Measurements from ENCODE around the gene PADI1. TPM values are rescaled to one million over a fixed set of nuclear protein-coding genes. Genes with fewer than 3 reads are reported as not detected.

Gene PADI1
- total RNA-seq, 2 experiments from 2014 or later: not detected

DNA sequence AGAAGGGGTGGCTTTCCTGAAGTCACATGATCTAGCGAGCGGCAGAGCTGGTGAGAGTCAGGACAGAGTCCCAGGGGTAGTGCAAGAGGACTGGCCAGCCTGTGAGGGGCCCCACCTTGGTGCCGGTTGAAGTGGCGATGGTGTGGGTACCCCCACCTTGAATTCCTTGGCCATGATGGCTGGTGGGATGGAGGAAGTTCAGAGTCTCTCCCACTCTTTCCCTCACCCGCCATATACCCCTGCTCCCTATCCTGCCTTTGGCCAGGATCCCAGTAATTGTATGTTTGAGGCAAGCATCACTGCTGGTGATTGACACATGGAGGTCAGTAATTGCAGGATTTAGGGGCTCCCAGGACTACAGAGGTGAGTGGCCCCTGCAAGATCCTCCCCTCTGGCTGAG, 55.8 kb downstream of the PADI1 start:
- intact Hi-C loops (cut with micrococcal nuclease; ENCODE audit: unreplicated experiment): no loop called here
- DNase-seq (ENCODE audit: low spot score): no peak
- Histone ChIP-seq H3K79me2 (ENCODE audit: insufficient read depth, low read depth, low read length) (no peaks in the 10 kb centered on the region), H3K4me2 (ENCODE audit: low read length) (no peak overlapping the region), H3K4me3 (ENCODE audit: low read depth, low read length, poor library complexity, severe bottlenecking) (no peak overlapping the region), H4K20me1 (ENCODE audit: insufficient read depth, low read length) (no peaks in the 10 kb centered on the region), H3K9me2 (ENCODE audit: insufficient read depth, low read length) (no peaks in the 10 kb centered on the region), H3K27ac (ENCODE audit: low read depth, low read length, poor library complexity, severe bottlenecking) (no peak overlapping the region), H2AFZ (ENCODE audit: low read length) (no peak overlapping the region), H3K9me3 (ENCODE audit: low read length) (no peaks in the 10 kb centered on the region), H3K36me3 (ENCODE audit: insufficient read depth, low read length) (no peaks in the 10 kb centered on the region), H3K4me1 (ENCODE audit: insufficient read depth, low read length, poor library complexity, severe bottlenecking) (no peaks in the 10 kb centered on the region)
- CTCF ChIA-PET (ENCODE audit: unreplicated experiment): no interaction called here
- POLR2A ChIA-PET: no interaction called here
- TF ChIP-seq, protein P1, sequence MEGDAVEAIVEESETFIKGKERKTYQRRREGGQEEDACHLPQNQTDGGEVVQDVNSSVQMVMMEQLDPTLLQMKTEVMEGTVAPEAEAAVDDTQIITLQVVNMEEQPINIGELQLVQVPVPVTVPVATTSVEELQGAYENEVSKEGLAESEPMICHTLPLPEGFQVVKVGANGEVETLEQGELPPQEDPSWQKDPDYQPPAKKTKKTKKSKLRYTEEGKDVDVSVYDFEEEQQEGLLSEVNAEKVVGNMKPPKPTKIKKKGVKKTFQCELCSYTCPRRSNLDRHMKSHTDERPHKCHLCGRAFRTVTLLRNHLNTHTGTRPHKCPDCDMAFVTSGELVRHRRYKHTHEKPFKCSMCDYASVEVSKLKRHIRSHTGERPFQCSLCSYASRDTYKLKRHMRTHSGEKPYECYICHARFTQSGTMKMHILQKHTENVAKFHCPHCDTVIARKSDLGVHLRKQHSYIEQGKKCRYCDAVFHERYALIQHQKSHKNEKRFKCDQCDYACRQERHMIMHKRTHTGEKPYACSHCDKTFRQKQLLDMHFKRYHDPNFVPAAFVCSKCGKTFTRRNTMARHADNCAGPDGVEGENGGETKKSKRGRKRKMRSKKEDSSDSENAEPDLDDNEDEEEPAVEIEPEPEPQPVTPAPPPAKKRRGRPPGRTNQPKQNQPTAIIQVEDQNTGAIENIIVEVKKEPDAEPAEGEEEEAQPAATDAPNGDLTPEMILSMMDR (conservative IDR thresholded peaks at IDR 0.05; ENCODE audit: low read length): no peak
- no peak for TF ChIP-seq EZH2phosphoT487 (IDR thresholded peaks at IDR 0.05; ENCODE audit: borderline replicate concordance, low read depth, low read length)
- no TSS peak for BruUV-seq (replicated peaks)

- Histone ChIP-seq H3K36me3 (ENCODE audit: insufficient read depth, low read length) (no peaks in the 10 kb centered on the region), H2AFZ (ENCODE audit: low read length) (no peak overlapping the region), H3K4me2 (ENCODE audit: low read length) (no peak overlapping the region), H3K27ac (ENCODE audit: low read depth, low read length, poor library complexity, severe bottlenecking) (no peak overlapping the region), H3K9me3 (ENCODE audit: low read length) (no peaks in the 10 kb centered on the region), H4K20me1 (ENCODE audit: insufficient read depth, low read length) (no peaks in the 10 kb centered on the region), H3K4me1 (ENCODE audit: insufficient read depth, low read length, poor library complexity, severe bottlenecking) (no peaks in the 10 kb centered on the region), H3K9me2 (ENCODE audit: insufficient read depth, low read length) (no peaks in the 10 kb centered on the region), H3K4me3 (ENCODE audit: low read depth, low read length, poor library complexity, severe bottlenecking) (no peak overlapping the region), H3K79me2 (ENCODE audit: insufficient read depth, low read depth, low read length) (no peaks in the 10 kb centered on the region)
- TF ChIP-seq EZH2phosphoT487 (IDR thresholded peaks at IDR 0.05; ENCODE audit: borderline replicate concordance, low read depth, low read length): no peak
- TF ChIP-seq, protein P1 (conservative IDR thresholded peaks at IDR 0.05; ENCODE audit: low read length): no peak
- ChIA-PET CTCF (ENCODE audit: unreplicated experiment) (no interaction called here), POLR2A (no interaction called here)
- no peak for DNase-seq (ENCODE audit: low spot score)
- intact Hi-C loops (cut with micrococcal nuclease; ENCODE audit: unreplicated experiment): no loop called here
- no TSS peak for BruUV-seq (replicated peaks)
Observed at GRCh38 chr1:17263936-17264335, 59.0 kb downstream of the PADI1 start.

GRCh38 chr1:17264470-17264869, 59.5 kb downstream of the PADI1 start:
- CTCF ChIA-PET (ENCODE audit: unreplicated experiment): no interaction called here
- Histone ChIP-seq H3K9me3 (ENCODE audit: low read length) (no peaks in the 10 kb centered on the region), H3K36me3 (ENCODE audit: insufficient read depth, low read length) (no peaks in the 10 kb centered on the region), H3K4me2 (ENCODE audit: low read length) (no peak overlapping the region), H2AFZ (ENCODE audit: low read length) (no peak overlapping the region), H3K79me2 (ENCODE audit: insufficient read depth, low read depth, low read length) (no peaks in the 10 kb centered on the region), H4K20me1 (ENCODE audit: insufficient read depth, low read length) (no peaks in the 10 kb centered on the region), H3K4me3 (ENCODE audit: low read depth, low read length, poor library complexity, severe bottlenecking) (no peak overlapping the region), H3K9me2 (ENCODE audit: insufficient read depth, low read length) (no peaks in the 10 kb centered on the region), H3K4me1 (ENCODE audit: insufficient read depth, low read length, poor library complexity, severe bottlenecking) (no peaks in the 10 kb centered on the region), H3K27ac (ENCODE audit: low read depth, low read length, poor library complexity, severe bottlenecking) (no peak overlapping the region)
- POLR2A ChIA-PET: no interaction called here
- BruUV-seq (replicated peaks): no TSS peak
- TF ChIP-seq, protein P1 (conservative IDR thresholded peaks at IDR 0.05; ENCODE audit: low read length): no peak
- no peak for TF ChIP-seq EZH2phosphoT487 (IDR thresholded peaks at IDR 0.05; ENCODE audit: borderline replicate concordance, low read depth, low read length)
- intact Hi-C loops (cut with micrococcal nuclease; ENCODE audit: unreplicated experiment): no loop called here
- no peak for DNase-seq (ENCODE audit: low spot score)
